BE2C (cell line): ENCODE measurements around the gene TM2D3.

Source experiments
- DNase-seq: peaks from one replicate; pipeline ENCODE4 v3.0.0-alpha.2; 2020
- H3K27me3 ChIP-seq: fragments of 250-450 bp; sonication (Bioruptor Pico); 2 replicates; pipeline ENCODE4 v1.5.1; 2020; ENCODE audit warnings: mild to moderate bottlenecking
- H3K36me3 ChIP-seq: fragments of 250-450 bp; sonication (Bioruptor Pico); 2 replicates; pipeline ENCODE4 v1.5.1; 2020; ENCODE audit warnings: mild to moderate bottlenecking
- H3K4me1 ChIP-seq: fragments of 250-450 bp; sonication (Bioruptor Pico); 2 replicates; pipeline ENCODE4 v1.5.1; 2020
- H3K4me3 ChIP-seq: 2 replicates; pipeline ENCODE4 v1.5.1; 2011; ENCODE audit warnings: low read depth, low read length
- H3K9me3 ChIP-seq: fragments of 250-450 bp; sonication (Bioruptor Pico); 2 replicates; pipeline ENCODE4 v1.5.1; 2020
- CTCF ChIP-seq: IDR thresholded peaks from 2 replicates; pipeline ENCODE4 v1.5.1; 2012; ENCODE audit warnings: mild to moderate bottlenecking, low read depth, low read length

Gene TM2D3

GRCh38 chr15:101664303-101664913 is 12.2 kb upstream of the TM2D3 start:
- Histone ChIP-seq H3K4me1 (no peaks in the 10 kb centered on the region), H3K36me3 (no peaks in the 10 kb centered on the region), H3K9me3 (no peaks in the 10 kb centered on the region), H3K4me3 (no peak overlapping the region), H3K27me3 (no peaks in the 10 kb centered on the region)
- TF ChIP-seq CTCF, result peak; percentile 61
- DNase-seq, result peak; percentile 27

- Histone ChIP-seq H3K9me3 (no peaks in the 10 kb centered on the region), H3K27me3 (no peaks in the 10 kb centered on the region), H3K36me3 (no peaks in the 10 kb centered on the region), H3K4me3 (no peak overlapping the region), H3K4me1 (no peaks in the 10 kb centered on the region)
- DNase-seq, result no peak
- TF ChIP-seq CTCF, result no peak
Measured at GRCh38 chr15:101662203-101662602, 10.0 kb upstream of the TM2D3 start.

GRCh38 chr15:101660005-101660404 is 7.8 kb upstream of the TM2D3 start:
- no peak for TF ChIP-seq CTCF
- Histone ChIP-seq H3K9me3 (no peaks in the 10 kb centered on the region), H3K4me3 (no peak overlapping the region), H3K36me3 (no peaks in the 10 kb centered on the region), H3K27me3 (no peaks in the 10 kb centered on the region), H3K4me1 (no peaks in the 10 kb centered on the region)
- no peak for DNase-seq

- H3K9me3 ChIP-seq, result no peaks in the 10 kb centered on the region
- peak; percentile 59 for DNase-seq
- H3K36me3 ChIP-seq, result no peaks in the 10 kb centered on the region
- TF ChIP-seq CTCF, result no peak
- H3K4me1 ChIP-seq, result no peaks in the 10 kb centered on the region; the same call in 1 of the 2 replicates
- no peaks in the 10 kb centered on the region for H3K27me3 ChIP-seq
- H3K4me3 ChIP-seq, result 0 out of 2 replicates have a peak overlapping the region, but pooled peaks have one; percentile 2
Measured at GRCh38 chr15:101657968-101658784, 6.0 kb upstream of the TM2D3 start.

- no peaks in the 10 kb centered on the region; the same call in 1 of the 2 replicates for H3K4me1 ChIP-seq
- no peak for TF ChIP-seq CTCF
- no peaks in the 10 kb centered on the region for H3K36me3 ChIP-seq
- no peaks in the 10 kb centered on the region for H3K27me3 ChIP-seq
- DNase-seq, result no peak
- H3K4me3 ChIP-seq, result no peak overlapping the region
- H3K9me3 ChIP-seq, result no peaks in the 10 kb centered on the region
Measured at GRCh38 chr15:101657171-101657570, 5.0 kb upstream of the TM2D3 start.
